Endothelial cell of umbilical vein (primary cell): Measurements from ENCODE around the gene NDUFAF8. TPM values are rescaled to one million over a fixed set of nuclear protein-coding genes. Genes with fewer than 3 reads are reported as not detected.

Experiments used
- BruUV-seq: library from RNA; stranded (reverse); fragments of 400-500 nt; replicated peaks from 2 replicates; lab custom pipeline; 2021; lab: Mats Ljungman, UMichigan
- CTCF ChIA-PET: fragments of 300-600, 350-600 bp; sonication (Branson Sonifier 250); formaldehyde crosslinking; loops from one replicate; lab custom pipeline; 2021; ENCODE audit warnings: antibody characterized with exemption, inconsistent platforms; lab: Charles Lee
- POLR2A ChIA-PET: fragments of 300-600, 350-600 bp; sonication (Branson Sonifier 250); formaldehyde crosslinking; loops from one replicate; lab custom pipeline; 2021; ENCODE audit warnings: antibody characterized with exemption, inconsistent platforms; lab: Charles Lee
- DNase-seq: peaks from one replicate; pipeline ENCODE4 v3.0.0-alpha.2; 2011; ENCODE audit warnings: low read depth, low spot score
- FAIRE-seq: peaks from 2 replicates; lab custom pipeline; 2011; peaks lifted over from hg19 to GRCh38; lab: Jason Lieb, UNC
- H2AFZ ChIP-seq: 2 replicates; pipeline ENCODE4 v1.6.0; 2012; ENCODE audit warnings: low read depth, low read length, control low read depth, inconsistent platforms
- H3K27ac ChIP-seq: 2 replicates; pipeline ENCODE4 v1.5.1; 2011; ENCODE audit warnings: low read depth, mild to moderate bottlenecking, control low read depth, low read length, moderate library complexity; ENCODE audit not compliant: insufficient read depth
- H3K27me3 ChIP-seq, 2 experiments: 2 replicates each; pipeline versions ENCODE4 v1.6.0 to v1.6.1; 2011; ENCODE audit warnings: low read length in 2 of 2, mixed read lengths in 1 of 2; ENCODE audit not compliant: control insufficient read depth in 2 of 2, insufficient read depth in 2 of 2
- H3K36me3 ChIP-seq, 2 experiments: 2 replicates in 1 of 2; 3 replicates in 1 of 2; pipeline ENCODE4 v1.5.1; 2011; ENCODE audit warnings: low read length in 2 of 2, mild to moderate bottlenecking in 1 of 2, moderate library complexity in 1 of 2; ENCODE audit not compliant: control insufficient read depth in 2 of 2, insufficient read depth in 2 of 2; ENCODE audit errors: extremely low read depth in 1 of 2
- H3K4me1 ChIP-seq: 3 replicates; pipeline ENCODE4 v1.5.1; 2011; ENCODE audit warnings: mild to moderate bottlenecking, low read length; ENCODE audit not compliant: control insufficient read depth, insufficient read depth; ENCODE audit errors: extremely low read depth
- H3K4me2 ChIP-seq: 2 replicates; pipeline ENCODE4 v1.6.1; 2011; ENCODE audit warnings: low read length, control low read depth, mixed read lengths; ENCODE audit not compliant: insufficient read depth
- H3K4me3 ChIP-seq, 3 experiments: fragments of 200-600 bp in 1 of 3; sonication (generic), shearing (Covaris generic) in 1 of 3; replicated peaks in 1 of 3; 2 replicates each; pipeline ENCODE4 v1.5.1; 2011 to 2016; ENCODE audit warnings: control low read depth in 3 of 3, low read length in 3 of 3, mild to moderate bottlenecking in 2 of 3, inconsistent platforms in 1 of 3, low read depth in 1 of 3, moderate library complexity in 1 of 3; ENCODE audit not compliant: insufficient read depth in 1 of 3
- H3K79me2 ChIP-seq: 2 replicates; pipeline ENCODE4 v1.6.0; 2012; ENCODE audit warnings: low read length, inconsistent platforms; ENCODE audit not compliant: control insufficient read depth, insufficient read depth
- H3K9ac ChIP-seq: replicated peaks from 2 replicates; pipeline ENCODE3; 2011; ENCODE audit warnings: low read length, control low read depth; ENCODE audit not compliant: insufficient read depth; ENCODE audit errors: extremely low read depth
- H3K9me1 ChIP-seq: replicated peaks from 3 replicates; pipeline ENCODE4 v1.6.0; 2011; ENCODE audit warnings: mild to moderate bottlenecking, low read length; ENCODE audit not compliant: control insufficient read depth, insufficient read depth; ENCODE audit errors: extremely low read depth
- H3K9me3 ChIP-seq: replicated peaks from 2 replicates; pipeline ENCODE4 v1.5.1; 2012; ENCODE audit warnings: low read length, inconsistent platforms; ENCODE audit not compliant: control insufficient read depth, insufficient read depth
- H4K20me1 ChIP-seq: replicated peaks from 2 replicates; pipeline ENCODE3; 2011; ENCODE audit warnings: mild to moderate bottlenecking, low read length; ENCODE audit not compliant: control insufficient read depth, insufficient read depth; ENCODE audit errors: extremely low read depth
- CTCF ChIP-seq, 2 donors: IDR thresholded peaks; 1 replicate in 1 of 2; 2 replicates in 1 of 2; pipeline ENCODE4 v1.5.1; 2011; ENCODE audit warnings: low read length in 2 of 2, mild to moderate bottlenecking in 2 of 2, moderate library complexity in 2 of 2, control low read depth in 1 of 2, inconsistent platforms in 1 of 2, low read depth in 1 of 2; ENCODE audit not compliant: insufficient read depth in 1 of 2; ENCODE audit errors: extremely low read depth in 1 of 2
- EZH2 ChIP-seq: IDR thresholded peaks from 2 replicates; pipeline ENCODE4 v1.6.1; 2012; ENCODE audit warnings: borderline replicate concordance, low read depth, mild to moderate bottlenecking, moderate library complexity, low read length, inconsistent platforms; ENCODE audit not compliant: severe bottlenecking
- FOS ChIP-seq: IDR thresholded peaks from 2 replicates; pipeline ENCODE4 v1.6.1; 2011; ENCODE audit warnings: mild to moderate bottlenecking, low read length, moderate library complexity, borderline replicate concordance; ENCODE audit not compliant: insufficient read depth
- GATA2 ChIP-seq: IDR thresholded peaks from 2 replicates; pipeline ENCODE4 v1.7.0; 2011; ENCODE audit warnings: low read depth, mild to moderate bottlenecking, moderate library complexity, mixed read lengths, low read length; ENCODE audit not compliant: insufficient read length, insufficient read depth
- JUN ChIP-seq: IDR thresholded peaks from 2 replicates; pipeline ENCODE4 v1.6.1; 2011; ENCODE audit warnings: borderline replicate concordance, low read depth; ENCODE audit not compliant: insufficient read length, insufficient read depth
- MAX ChIP-seq: IDR thresholded peaks from 2 replicates; pipeline ENCODE4 v1.6.1; 2011; ENCODE audit not compliant: insufficient read depth, insufficient read length
- POLR2A ChIP-seq: IDR thresholded peaks from 2 replicates; pipeline ENCODE4 v1.6.1; 2012; ENCODE audit warnings: low read depth, mild to moderate bottlenecking, control low read depth, low read length
- dilution Hi-C: fragments of 300-500 bp; cut with MboI; formaldehyde crosslinking; loops from one replicate; pipeline ENCODE4 v1.15.0; 2019; ENCODE audit warnings: low sequenced_read_pairs; ENCODE audit not compliant: extremely low pct_ligation_motif_present
- intact Hi-C: fragments of 100-400 bp; cut with micrococcal nuclease; formaldehyde crosslinking; loops from one replicate; pipeline ENCODE4 v1.10.0; 2022
- polyA plus RNA-seq, 4 experiments: library from polyadenylated mRNA; depleted of rRNA in 3 of 4; stranded (reverse) in 3 of 4; unstranded in 1 of 4; fragments of >200 nt; gene quantifications; 2 replicates each; pipeline versions ENCODE4 v1.2.1 to v1.2.3, GENCODE V29; 2011 to 2012; ENCODE audit warnings: missing spikeins in 1 of 4
- total RNA-seq: library from RNA; stranded (reverse); gene quantifications from 2 replicates; pipeline ENCODE4 v1.2.3, GENCODE V29; 2021

NDUFAF8 gene
- total and polyA plus RNA-seq, 2 donors (not counting 3 experiments of a cell fraction or from before 2014, with no cell fraction given), result 61.5 to 83.9 TPM

GRCh38 chr17:81193051-81193410, 46.1 kb upstream of the NDUFAF8 start:
- CTCF ChIA-PET, result no interaction called here
- H3K4me3 ChIP-seq, result no peak overlapping the region

More at GRCh38 chr17:81193051-81193410, 46.1 kb upstream of the NDUFAF8 start:
- peaks cover 0 to 7% of the 10 kb centered on the region in 2 experiments for H3K36me3 ChIP-seq
- intact Hi-C loops (no loop called here), dilution Hi-C loops (no loop called here)
- POLR2A ChIA-PET, result no interaction called here
- DNase-seq, result no peak
- no peaks in the 10 kb centered on the region for H3K27me3 ChIP-seq
- H3K79me2 ChIP-seq, result no peaks in the 10 kb centered on the region
- no peak overlapping the region for H2AFZ ChIP-seq
- no peaks in the 10 kb centered on the region for H3K9me3 ChIP-seq
- no peak overlapping the region for H3K4me2 ChIP-seq
- H3K9ac ChIP-seq, result no peak overlapping the region
- no peaks in the 10 kb centered on the region for H3K4me1 ChIP-seq
- FAIRE-seq, result no peak
- no peaks in the 10 kb centered on the region for H3K9me1 ChIP-seq
- no TSS peak for BruUV-seq
- no peak overlapping the region for H3K27ac ChIP-seq
- TF ChIP-seq JUN (no peak), FOS (no peak), GATA2 (no peak), CTCF (IDR thresholded peaks at IDR 0.05; ENCODE audit: extremely low read depth in 1 of 2, insufficient read depth in 1 of 2, low read depth in 1 of 2, low read length in 2 of 2) (no peak), POLR2A (no peak), MAX (no peak), EZH2 (no peak)
- no peaks in the 10 kb centered on the region for H4K20me1 ChIP-seq
